IMR-90 (cell line): ENCODE data around the gene LSG1. TPM values are rescaled to one million over a fixed set of nuclear protein-coding genes. Genes with fewer than 3 reads are reported as not detected.

Experiments
- ATAC-seq: fragments of 200-7000 bp; cut with Tn5 transposase; 2 replicates; pipeline ENCODE4 v1.9.1; 2020; ENCODE audit warnings: low read depth, mild to moderate bottlenecking, moderate library complexity
- BruUV-seq: library from RNA; stranded (reverse); fragments of 400-500 nt; replicated peaks from 2 replicates; lab custom pipeline; 2021; lab: Mats Ljungman, UMichigan
- CTCF ChIA-PET: fragments of 300-600 bp; formaldehyde crosslinking; extraction: SDS; loops from one replicate; lab custom pipeline; 2021; ENCODE audit warnings: antibody characterized with exemption; lab: Yijun Ruan, JAX
- POLR2A ChIA-PET: fragments of 300-600 bp; sonication (Branson Sonifier 250); formaldehyde crosslinking; loops from one replicate; lab custom pipeline; 2022; ENCODE audit warnings: antibody characterized with exemption; ENCODE audit not compliant: unreplicated experiment; lab: Charles Lee
- DNase-seq: peaks from one replicate; pipeline ENCODE4 v3.0.0; 2013
- H2AFZ ChIP-seq: replicated peaks from 2 replicates; pipeline ENCODE3; 2013; ENCODE audit warnings: low read length, mild to moderate bottlenecking; ENCODE audit not compliant: poor library complexity
- H2AK5ac ChIP-seq: 2 replicates; pipeline ENCODE4 v1.6.1; 2013; ENCODE audit warnings: low read depth, low read length, inconsistent platforms
- H2AK9ac ChIP-seq: replicated peaks from 2 replicates; pipeline ENCODE3; 2013; ENCODE audit warnings: mild to moderate bottlenecking, low read depth, low read length, moderate library complexity; ENCODE audit not compliant: poor library complexity
- H2BK120ac ChIP-seq: 2 replicates; pipeline ENCODE4 v1.6.1; 2013; ENCODE audit warnings: low read depth, low read length, inconsistent platforms
- H2BK15ac ChIP-seq: 3 replicates; pipeline ENCODE4 v1.6.1; 2013; ENCODE audit warnings: low read depth, low read length, inconsistent platforms
- H2BK20ac ChIP-seq: 2 replicates; pipeline ENCODE4 v1.6.1; 2013; ENCODE audit warnings: low read depth, mild to moderate bottlenecking, inconsistent platforms, low read length, moderate library complexity
- H2BK5ac ChIP-seq: 2 replicates; pipeline ENCODE4 v1.6.1; 2013; ENCODE audit warnings: mild to moderate bottlenecking, low read depth, low read length, inconsistent platforms; ENCODE audit not compliant: poor library complexity, severe bottlenecking
- H3K14ac ChIP-seq: replicated peaks from 2 replicates; pipeline ENCODE4 v1.6.1; 2013; ENCODE audit warnings: low read depth, low read length, inconsistent platforms
- H3K18ac ChIP-seq: 2 replicates; pipeline ENCODE4 v1.6.1; 2013; ENCODE audit warnings: low read depth, low read length, control low read depth
- H3K23ac ChIP-seq: 2 replicates; pipeline ENCODE4 v1.6.1; 2013; ENCODE audit warnings: low read depth, low read length, inconsistent platforms
- H3K27ac ChIP-seq: 2 replicates; pipeline ENCODE4 v1.5.1; 2013; ENCODE audit warnings: mild to moderate bottlenecking, control low read depth, low read length; ENCODE audit not compliant: insufficient read depth
- H3K27me3 ChIP-seq: 2 replicates; pipeline ENCODE4 v1.6.1; 2013; ENCODE audit warnings: low read length; ENCODE audit not compliant: control insufficient read depth, insufficient read depth
- H3K36me3 ChIP-seq: 2 replicates; pipeline ENCODE4 v1.6.1; 2013; ENCODE audit warnings: low read length, mixed read lengths; ENCODE audit not compliant: control insufficient read depth, insufficient read depth
- H3K4ac ChIP-seq: 2 replicates; pipeline ENCODE4 v1.6.1; 2013; ENCODE audit warnings: low read depth, low read length, inconsistent platforms
- H3K4me1 ChIP-seq: 2 replicates; pipeline ENCODE4 v1.6.1; 2013; ENCODE audit warnings: low read length, mixed read lengths; ENCODE audit not compliant: control insufficient read depth, insufficient read depth
- H3K4me2 ChIP-seq: 2 replicates; pipeline ENCODE4 v1.6.1; 2013; ENCODE audit warnings: low read depth, mild to moderate bottlenecking, control low read depth, low read length, moderate library complexity
- H3K4me3 ChIP-seq: 2 replicates; pipeline ENCODE4 v1.5.1; 2013; ENCODE audit warnings: low read depth, mild to moderate bottlenecking, control low read depth, low read length, moderate library complexity; ENCODE audit not compliant: insufficient read depth
- H3K56ac ChIP-seq: 2 replicates; pipeline ENCODE4 v1.6.1; 2013; ENCODE audit warnings: low read length, inconsistent platforms; ENCODE audit not compliant: insufficient read depth; ENCODE audit errors: extremely low read depth
- H3K79me1 ChIP-seq, 2 experiments: 2 replicates each; pipeline ENCODE4 v1.6.1; 2013; ENCODE audit warnings: low read length in 2 of 2, inconsistent platforms in 1 of 2, low read depth in 1 of 2
- H3K9ac ChIP-seq: 2 replicates; pipeline ENCODE4 v1.6.1; 2013; ENCODE audit warnings: low read depth, low read length, control low read depth
- H3K9me1 ChIP-seq: 2 replicates; pipeline ENCODE4 v1.6.1; 2013; ENCODE audit warnings: low read length, inconsistent platforms; ENCODE audit not compliant: insufficient read depth
- H3K9me3 ChIP-seq: 2 replicates; pipeline ENCODE4 v1.6.1; 2013; ENCODE audit warnings: low read length; ENCODE audit not compliant: control insufficient read depth, insufficient read depth
- H4K20me1 ChIP-seq: 2 replicates; pipeline ENCODE4 v1.6.1; 2013; ENCODE audit warnings: low read length, inconsistent platforms; ENCODE audit not compliant: insufficient read depth
- H4K5ac ChIP-seq: 2 replicates; pipeline ENCODE4 v1.6.1; 2013; ENCODE audit warnings: mild to moderate bottlenecking, low read depth, low read length, control low read depth
- H4K8ac ChIP-seq, 2 experiments: 2 replicates each; pipeline ENCODE4 v1.6.1; 2013; ENCODE audit warnings: low read depth in 2 of 2, low read length in 2 of 2, control low read depth in 1 of 2, inconsistent platforms in 1 of 2
- H4K91ac ChIP-seq: 2 replicates; pipeline ENCODE4 v1.6.1; 2013; ENCODE audit warnings: low read depth, low read length, inconsistent platforms; ENCODE audit not compliant: insufficient read depth
- CEBPB ChIP-seq: IDR thresholded peaks from 2 replicates; pipeline ENCODE4 v1.6.1; 2012; ENCODE audit warnings: low read depth, low read length, improper control_type of control experiment
- CHD1 ChIP-seq: IDR thresholded peaks from 2 replicates; pipeline ENCODE4 v1.6.1; 2012; ENCODE audit warnings: low read depth, low read length, improper control_type of control experiment
- FOS ChIP-seq: fragments of 150-350 bp; IDR thresholded peaks from 2 replicates; pipeline ENCODE4 v1.6.1; 2016; ENCODE audit warnings: low read depth, low read length
- MAFK ChIP-seq: IDR thresholded peaks from 2 replicates; pipeline ENCODE4 v1.6.1; 2012; ENCODE audit warnings: low read depth, low read length, improper control_type of control experiment
- MAZ ChIP-seq: IDR thresholded peaks from 2 replicates; pipeline ENCODE4 v1.6.1; 2012; ENCODE audit warnings: low read depth, mild to moderate bottlenecking, low read length, improper control_type of control experiment, moderate library complexity, borderline replicate concordance
- MXI1 ChIP-seq: IDR thresholded peaks from 2 replicates; pipeline ENCODE4 v1.6.1; 2012; ENCODE audit warnings: low read depth, mild to moderate bottlenecking, low read length, moderate library complexity, borderline replicate concordance
- NFE2L2 ChIP-seq: fragments of 150-350 bp; IDR thresholded peaks from 2 replicates; pipeline ENCODE4 v1.6.1; 2016; ENCODE audit warnings: low read depth, mild to moderate bottlenecking, low read length
- POLR2A ChIP-seq: IDR thresholded peaks from 2 replicates; pipeline ENCODE4 v1.6.1; 2012; ENCODE audit warnings: mild to moderate bottlenecking, low read depth, low read length
- RAD21 ChIP-seq: IDR thresholded peaks from 2 replicates; pipeline ENCODE4 v1.6.1; 2012; ENCODE audit warnings: low read length, improper control_type of control experiment
- RCOR1 ChIP-seq: IDR thresholded peaks from 2 replicates; pipeline ENCODE4 v1.6.1; 2012; ENCODE audit warnings: mild to moderate bottlenecking, low read length, improper control_type of control experiment; ENCODE audit not compliant: insufficient replicate concordance
- RFX5 ChIP-seq: IDR thresholded peaks from 2 replicates; pipeline ENCODE4 v1.8.0; 2012; ENCODE audit warnings: low read depth, mild to moderate bottlenecking, low read length, moderate library complexity
- SMC3 ChIP-seq: fragments of 150-350 bp; IDR thresholded peaks from 2 replicates; pipeline ENCODE4 v1.6.1; 2016; ENCODE audit warnings: low read depth, mild to moderate bottlenecking, antibody characterized with exemption, low read length, moderate library complexity
- whole genome bisulfite sequencing, 2 experiments: methylation state at CpG; one replicate each; pipeline versions ENCODE4 v1.1.5 to v1.1.7; 2013; ENCODE audit warnings: missing lambda C conversion rate in 2 of 2; ENCODE audit not compliant: insufficient read length in 1 of 2; ENCODE audit errors: extremely low coverage in 2 of 2; 5-methylcytosine and 5-hydroxymethylcytosine counted together
- dilution Hi-C: fragments of 300-500 bp; cut with HindIII; formaldehyde crosslinking; loops from one replicate; pipeline ENCODE4 v1.14.3; 2018; ENCODE audit warnings: low sequenced_read_pairs; ENCODE audit not compliant: unreplicated experiment
- in situ Hi-C: fragments of 300-500 bp; cut with MboI; formaldehyde crosslinking; loops from 3 replicates; pipeline ENCODE4 v1.14.3; 2019; ENCODE audit warnings: low sequenced_read_pairs, inconsistent platforms, mixed read lengths
- intact Hi-C: fragments of 100-400 bp; cut with micrococcal nuclease; formaldehyde crosslinking; loops from 2 replicates; pipeline ENCODE4 v1.10.0; 2022
- polyA plus RNA-seq, 3 experiments: library from polyadenylated mRNA; depleted of rRNA; stranded (reverse); fragments of >200 nt; gene quantifications; 2 replicates each; pipeline ENCODE4 v1.2.3, GENCODE V29; 2012; ENCODE audit warnings: low replicate concordance in 1 of 3
- total RNA-seq: library from RNA; depleted of rRNA; stranded (reverse); fragments of >200 nt; gene quantifications from 2 replicates; pipeline ENCODE4 v1.2.3, GENCODE V29; 2012
- TF ChIP-seq, protein P1 (sequence below): fragments of 150-350 bp; IDR thresholded peaks from 2 replicates; pipeline ENCODE4 v1.6.1; 2016; ENCODE audit warnings: low read depth, mild to moderate bottlenecking, low read length, moderate library complexity, borderline replicate concordance
- TF ChIP-seq, protein P2 (sequence below): conservative IDR thresholded peaks from 2 replicates; pipeline ENCODE4 v1.5.1; 2012; ENCODE audit warnings: mild to moderate bottlenecking, low read depth, low read length, improper control_type of control experiment
- TF ChIP-seq, protein P3 (sequence below): fragments of 150-350 bp; IDR thresholded peaks from 2 replicates; pipeline ENCODE4 v1.6.1; 2017; ENCODE audit warnings: mild to moderate bottlenecking, antibody characterized with exemption, low read length, low read depth

Gene LSG1
- total and polyA plus RNA-seq, 2 of the 4 experiments (the other 2 are of a cell fraction): 26.8 to 45.2 TPM

DNA sequence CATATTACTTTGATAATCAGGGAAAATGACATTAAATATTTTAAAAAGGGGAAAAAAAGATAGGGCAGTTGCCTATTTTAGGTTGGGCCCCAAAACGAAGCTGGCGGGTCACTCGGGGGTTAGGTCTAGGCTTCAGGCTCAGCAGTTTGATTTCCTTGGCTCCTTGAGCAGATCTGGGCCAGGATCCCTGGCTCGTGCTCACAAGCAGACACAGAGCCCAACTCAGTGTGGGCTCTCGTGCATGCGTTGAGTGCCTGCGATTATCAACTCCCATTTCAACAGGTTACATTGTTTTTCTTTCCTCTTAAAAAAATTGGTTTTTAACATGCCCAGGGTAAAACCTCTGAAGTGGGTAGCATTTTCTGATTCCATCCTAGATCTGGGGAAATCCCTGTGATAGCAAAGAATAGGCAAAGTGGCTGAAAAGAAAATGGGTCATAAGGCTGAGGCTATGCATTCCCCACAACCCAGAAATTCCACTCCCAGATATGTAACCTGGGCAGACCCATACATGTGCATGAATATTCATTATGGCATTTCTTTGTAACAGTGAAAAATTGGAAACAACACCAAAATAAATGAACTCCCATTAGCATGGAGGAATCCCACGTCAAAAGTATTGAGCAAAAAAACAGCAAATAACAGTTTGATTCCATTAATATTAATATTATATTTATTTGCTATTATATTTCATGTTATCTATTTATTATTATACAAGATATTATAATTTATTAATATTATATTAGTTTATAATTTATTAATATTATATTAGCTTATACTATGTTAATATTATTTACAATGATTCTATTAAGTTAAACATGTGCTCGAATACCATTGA is 41.5 kb upstream of the LSG1 start:
- 76% methylated on average over 4 of the region's 9 CpGs; no CpG with 5 or more reads in 1 of the 2 experiments for WGBS, 2 experiments
- TF ChIP-seq MAFK (no peak), RAD21 (no peak), POLR2A (no peak), FOS (no peak), MAZ (no peak), CEBPB (no peak), MXI1 (no peak), CHD1 (no peak), RFX5 (no peak), NFE2L2 (no peak), RCOR1 (no peak), SMC3 (no peak)
- TF ChIP-seq, protein P1, sequence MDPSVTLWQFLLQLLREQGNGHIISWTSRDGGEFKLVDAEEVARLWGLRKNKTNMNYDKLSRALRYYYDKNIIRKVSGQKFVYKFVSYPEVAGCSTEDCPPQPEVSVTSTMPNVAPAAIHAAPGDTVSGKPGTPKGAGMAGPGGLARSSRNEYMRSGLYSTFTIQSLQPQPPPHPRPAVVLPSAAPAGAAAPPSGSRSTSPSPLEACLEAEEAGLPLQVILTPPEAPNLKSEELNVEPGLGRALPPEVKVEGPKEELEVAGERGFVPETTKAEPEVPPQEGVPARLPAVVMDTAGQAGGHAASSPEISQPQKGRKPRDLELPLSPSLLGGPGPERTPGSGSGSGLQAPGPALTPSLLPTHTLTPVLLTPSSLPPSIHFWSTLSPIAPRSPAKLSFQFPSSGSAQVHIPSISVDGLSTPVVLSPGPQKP: no peak
- TF ChIP-seq, protein P2, sequence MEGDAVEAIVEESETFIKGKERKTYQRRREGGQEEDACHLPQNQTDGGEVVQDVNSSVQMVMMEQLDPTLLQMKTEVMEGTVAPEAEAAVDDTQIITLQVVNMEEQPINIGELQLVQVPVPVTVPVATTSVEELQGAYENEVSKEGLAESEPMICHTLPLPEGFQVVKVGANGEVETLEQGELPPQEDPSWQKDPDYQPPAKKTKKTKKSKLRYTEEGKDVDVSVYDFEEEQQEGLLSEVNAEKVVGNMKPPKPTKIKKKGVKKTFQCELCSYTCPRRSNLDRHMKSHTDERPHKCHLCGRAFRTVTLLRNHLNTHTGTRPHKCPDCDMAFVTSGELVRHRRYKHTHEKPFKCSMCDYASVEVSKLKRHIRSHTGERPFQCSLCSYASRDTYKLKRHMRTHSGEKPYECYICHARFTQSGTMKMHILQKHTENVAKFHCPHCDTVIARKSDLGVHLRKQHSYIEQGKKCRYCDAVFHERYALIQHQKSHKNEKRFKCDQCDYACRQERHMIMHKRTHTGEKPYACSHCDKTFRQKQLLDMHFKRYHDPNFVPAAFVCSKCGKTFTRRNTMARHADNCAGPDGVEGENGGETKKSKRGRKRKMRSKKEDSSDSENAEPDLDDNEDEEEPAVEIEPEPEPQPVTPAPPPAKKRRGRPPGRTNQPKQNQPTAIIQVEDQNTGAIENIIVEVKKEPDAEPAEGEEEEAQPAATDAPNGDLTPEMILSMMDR: no peak
- TF ChIP-seq, protein P3, sequence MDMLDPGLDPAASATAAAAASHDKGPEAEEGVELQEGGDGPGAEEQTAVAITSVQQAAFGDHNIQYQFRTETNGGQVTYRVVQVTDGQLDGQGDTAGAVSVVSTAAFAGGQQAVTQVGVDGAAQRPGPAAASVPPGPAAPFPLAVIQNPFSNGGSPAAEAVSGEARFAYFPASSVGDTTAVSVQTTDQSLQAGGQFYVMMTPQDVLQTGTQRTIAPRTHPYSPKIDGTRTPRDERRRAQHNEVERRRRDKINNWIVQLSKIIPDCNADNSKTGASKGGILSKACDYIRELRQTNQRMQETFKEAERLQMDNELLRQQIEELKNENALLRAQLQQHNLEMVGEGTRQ: no peak

More for the DNA sequence above, 41.5 kb upstream of the LSG1 start:
- H3K56ac ChIP-seq: no peak overlapping the region
- no peak overlapping the region for H2AK5ac ChIP-seq
- H3K9ac ChIP-seq: no peak overlapping the region
- H3K36me3 ChIP-seq: no peaks in the 10 kb centered on the region
- in situ Hi-C loops (no loop called here), dilution Hi-C loops (no loop called here), intact Hi-C loops (no loop called here)
- no peak overlapping the region for H3K4ac ChIP-seq
- no peaks in the 10 kb centered on the region for H4K20me1 ChIP-seq
- no peaks in the 10 kb centered on the region for H3K9me3 ChIP-seq
- no peak for DNase-seq
- H4K91ac ChIP-seq: no peak overlapping the region
- H2AK9ac ChIP-seq: no peak overlapping the region
- no peak overlapping the region for H2AFZ ChIP-seq
- no TSS peak for BruUV-seq
- H3K18ac ChIP-seq: no peak overlapping the region
- POLR2A ChIA-PET: no interaction called here
- no peaks in the 10 kb centered on the region for H3K79me1 ChIP-seq
- no peak overlapping the region for H4K8ac ChIP-seq
- no peak overlapping the region for H4K5ac ChIP-seq
- no peak overlapping the region for H3K4me3 ChIP-seq
- no peak overlapping the region for H3K14ac ChIP-seq
- no peak overlapping the region for H3K4me2 ChIP-seq
- no peak overlapping the region for H2BK15ac ChIP-seq
- H2BK120ac ChIP-seq: no peak overlapping the region
- no peak overlapping the region for H2BK5ac ChIP-seq
- CTCF ChIA-PET: interaction anchor here (1.0 kb wide), 1 partner anchor 24 kb away, joined by 3 read pairs; no protein-coding TSS in a partner anchor
- H3K27ac ChIP-seq: no peak overlapping the region
- H3K4me1 ChIP-seq: no peaks in the 10 kb centered on the region
- no peak overlapping the region for H2BK20ac ChIP-seq
- ATAC-seq: no peak
- H3K9me1 ChIP-seq: no peaks in the 10 kb centered on the region
- H3K27me3 ChIP-seq: peaks cover 34% of the 10 kb centered on the region
- H3K23ac ChIP-seq: no peak overlapping the region
